Activated CD4-positive, alpha-beta memory T cell treated with anti-CD3 and anti-CD28 coated beads, Interleukin-2, amount 10 ng/mL, durations not matched to agents 7 days and 5 days (primary cell): ENCODE data around the gene PLCL2. TPM values are rescaled to one million over a fixed set of nuclear protein-coding genes. Genes with fewer than 3 reads are reported as not detected.

Source experiments
- CTCF ChIA-PET: fragments of 350-600 bp; sonication (Branson Sonifier 250); formaldehyde crosslinking; loops from one replicate; lab custom pipeline; 2021; ENCODE audit warnings: antibody characterized with exemption, inconsistent platforms; lab: Charles Lee
- POLR2A ChIA-PET: fragments of 350-600 bp; sonication (Branson Sonifier 250); formaldehyde crosslinking; loops from one replicate; lab custom pipeline; 2021; ENCODE audit warnings: antibody characterized with exemption; lab: Charles Lee
- DNase-seq: peaks from one replicate; pipeline ENCODE4 v3.0.0-alpha.2; 2020
- H3K27ac Mint-ChIP-seq: one replicate; pipeline ENCODE4 v1.8.0; 2021; ENCODE audit warnings: mild to moderate bottlenecking, mixed read lengths
- H3K27me3 Mint-ChIP-seq: one replicate; pipeline ENCODE4 v1.8.0; 2021; ENCODE audit warnings: mixed read lengths
- H3K36me3 Mint-ChIP-seq: one replicate; pipeline ENCODE4 v1.8.0; 2021; ENCODE audit warnings: low read depth, mixed read lengths
- H3K4me1 Mint-ChIP-seq: one replicate; pipeline ENCODE4 v1.8.0; 2021; ENCODE audit warnings: mixed read lengths
- H3K4me3 Mint-ChIP-seq: one replicate; pipeline ENCODE4 v1.8.0; 2021; ENCODE audit warnings: mild to moderate bottlenecking, mixed read lengths
- H3K9me3 Mint-ChIP-seq: one replicate; pipeline ENCODE4 v1.8.0; 2021; ENCODE audit warnings: mixed read lengths
- total RNA-seq, 2 experiments: library from RNA; stranded (reverse); gene quantifications; one replicate each; pipeline ENCODE4 v1.2.3, GENCODE V29; 2021

Gene PLCL2
- total RNA-seq, 2 experiments from 2014 or later = 38.9 to 39.8 TPM

GRCh38 chr3:17075358-17075757 is 190.6 kb downstream of the PLCL2 start:
- Mint-ChIP-seq H3K27me3 (no peaks in the 10 kb centered on the region), H3K9me3 (peaks cover 3% of the 10 kb centered on the region), H3K36me3 (peaks cover 68% of the 10 kb centered on the region), H3K4me3 (no peak overlapping the region), H3K27ac (no peak overlapping the region), H3K4me1 (peaks cover 52% of the 10 kb centered on the region)
- ChIA-PET CTCF (interaction anchor here (0.9 kb wide), 1 partner anchor 50 kb away, joined by 3 read pairs; no protein-coding TSS in a partner anchor), POLR2A (no interaction called here)
- DNase-seq = no peak

- Mint-ChIP-seq H3K27ac (no peak overlapping the region), H3K4me1 (peaks cover 50% of the 10 kb centered on the region), H3K4me3 (no peak overlapping the region), H3K36me3 (peaks cover 67% of the 10 kb centered on the region), H3K27me3 (no peaks in the 10 kb centered on the region), H3K9me3 (peaks cover 3% of the 10 kb centered on the region)
- ChIA-PET POLR2A (no interaction called here), CTCF (no interaction called here)
- no peak for DNase-seq
These were observed 191.2 kb downstream of the PLCL2 start for GRCh38 chr3:17075907-17076306.

- ChIA-PET CTCF (no interaction called here), POLR2A (no interaction called here)
- H3K4me1 Mint-ChIP-seq = peaks cover 50% of the 10 kb centered on the region
- no peak overlapping the region for H3K27ac Mint-ChIP-seq
- peaks cover 3% of the 10 kb centered on the region for H3K9me3 Mint-ChIP-seq
- peaks cover 72% of the 10 kb centered on the region for H3K36me3 Mint-ChIP-seq
- H3K4me3 Mint-ChIP-seq = no peak overlapping the region
- no peaks in the 10 kb centered on the region for H3K27me3 Mint-ChIP-seq
- no peak for DNase-seq
These were observed 192.3 kb downstream of the PLCL2 start for GRCh38 chr3:17076940-17077605.

- Mint-ChIP-seq H3K4me1 (peaks cover 50% of the 10 kb centered on the region), H3K4me3 (no peak overlapping the region), H3K27me3 (no peaks in the 10 kb centered on the region), H3K9me3 (peaks cover 3% of the 10 kb centered on the region), H3K27ac (no peak overlapping the region), H3K36me3 (peaks cover 76% of the 10 kb centered on the region)
- ChIA-PET POLR2A (no interaction called here), CTCF (no interaction called here)
- no peak for DNase-seq
These were observed 192.9 kb downstream of the PLCL2 start for GRCh38 chr3:17077606-17078005.

- POLR2A ChIA-PET = no interaction called here
- H3K9me3 Mint-ChIP-seq = peaks cover 10% of the 10 kb centered on the region
- DNase-seq = no peak
- no peaks in the 10 kb centered on the region for H3K27me3 Mint-ChIP-seq
- no peak overlapping the region for H3K4me3 Mint-ChIP-seq
- H3K27ac Mint-ChIP-seq = no peak overlapping the region
- H3K36me3 Mint-ChIP-seq = peaks cover 77% of the 10 kb centered on the region
- CTCF ChIA-PET = no interaction called here
- peaks cover 48% of the 10 kb centered on the region for H3K4me1 Mint-ChIP-seq
These were observed 194.2 kb downstream of the PLCL2 start for GRCh38 chr3:17078926-17079465.

GRCh38 chr3:17079933-17080332 is 195.2 kb downstream of the PLCL2 start:
- ChIA-PET CTCF (no interaction called here), POLR2A (interaction anchor here (1.1 kb wide), 1 partner anchor 71 kb away, joined by 3 read pairs; no protein-coding TSS in a partner anchor)
- Mint-ChIP-seq H3K36me3 (peaks cover 78% of the 10 kb centered on the region), H3K4me3 (no peak overlapping the region), H3K9me3 (peaks cover 14% of the 10 kb centered on the region), H3K4me1 (peaks cover 39% of the 10 kb centered on the region), H3K27me3 (no peaks in the 10 kb centered on the region), H3K27ac (peak overlapping the region; percentile 65)
- no peak for DNase-seq

GRCh38 chr3:17081520-17081919 is 196.8 kb downstream of the PLCL2 start:
- Mint-ChIP-seq H3K4me1 (peaks cover 37% of the 10 kb centered on the region), H3K4me3 (no peak overlapping the region), H3K27ac (no peak overlapping the region), H3K27me3 (no peaks in the 10 kb centered on the region), H3K36me3 (peaks cover 78% of the 10 kb centered on the region), H3K9me3 (peaks cover 18% of the 10 kb centered on the region)
- CTCF ChIA-PET = no interaction called here
- POLR2A ChIA-PET = interaction anchor here (1.3 kb wide), 1 partner anchor 197 kb away, joined by 3 read pairs; no protein-coding TSS in a partner anchor
- no peak for DNase-seq

- peak; percentile 61 for DNase-seq
- H3K36me3 Mint-ChIP-seq = peaks cover 70% of the 10 kb centered on the region
- peaks cover 15% of the 10 kb centered on the region for H3K9me3 Mint-ChIP-seq
- no peaks in the 10 kb centered on the region for H3K27me3 Mint-ChIP-seq
- H3K4me1 Mint-ChIP-seq = peaks cover 44% of the 10 kb centered on the region
- H3K27ac Mint-ChIP-seq = no peak overlapping the region
- H3K4me3 Mint-ChIP-seq = no peak overlapping the region
- POLR2A ChIA-PET = interaction anchor here (0.8 to 1.4 kb wide), 3 partner anchors 64 to 246 kb away, joined by 3 to 6 read pairs (median 4); no protein-coding TSS in a partner anchor
- CTCF ChIA-PET = no interaction called here
These were observed 202.8 kb downstream of the PLCL2 start for GRCh38 chr3:17087509-17087908.

- Mint-ChIP-seq H3K27ac (peak overlapping the region; percentile 26), H3K4me1 (peaks cover 44% of the 10 kb centered on the region), H3K36me3 (peaks cover 72% of the 10 kb centered on the region), H3K27me3 (no peaks in the 10 kb centered on the region), H3K4me3 (no peak overlapping the region), H3K9me3 (peaks cover 13% of the 10 kb centered on the region)
- no peak for DNase-seq
- ChIA-PET CTCF (no interaction called here), POLR2A (interaction anchor here (0.8 to 1.4 kb wide), 3 partner anchors 64 to 246 kb away, joined by 3 to 6 read pairs (median 4); no protein-coding TSS in a partner anchor)
These were observed 203.3 kb downstream of the PLCL2 start for GRCh38 chr3:17088017-17088416.

GRCh38 chr3:17088602-17089313 is 204.0 kb downstream of the PLCL2 start:
- H3K4me1 Mint-ChIP-seq = peaks cover 41% of the 10 kb centered on the region
- H3K27ac Mint-ChIP-seq = peak overlapping the region; percentile 61
- H3K27me3 Mint-ChIP-seq = no peaks in the 10 kb centered on the region
- ChIA-PET CTCF (no interaction called here), POLR2A (interaction anchor here (1.4 kb wide), 2 partner anchors 63 to 199 kb away, joined by 3 to 6 read pairs; no protein-coding TSS in a partner anchor)
- DNase-seq = peak; percentile 67
- H3K36me3 Mint-ChIP-seq = peaks cover 64% of the 10 kb centered on the region
- peaks cover 8% of the 10 kb centered on the region for H3K9me3 Mint-ChIP-seq
- H3K4me3 Mint-ChIP-seq = peak overlapping the region; percentile 6

- POLR2A ChIA-PET = interaction anchor here (1.0 to 1.4 kb wide), 2 partner anchors 62 to 63 kb away, joined by 3 to 4 read pairs; no protein-coding TSS in a partner anchor
- peaks cover 8% of the 10 kb centered on the region for H3K9me3 Mint-ChIP-seq
- peaks cover 59% of the 10 kb centered on the region for H3K36me3 Mint-ChIP-seq
- H3K4me3 Mint-ChIP-seq = no peak overlapping the region
- CTCF ChIA-PET = no interaction called here
- no peak overlapping the region for H3K27ac Mint-ChIP-seq
- H3K4me1 Mint-ChIP-seq = peaks cover 41% of the 10 kb centered on the region
- DNase-seq = no peak
- H3K27me3 Mint-ChIP-seq = no peaks in the 10 kb centered on the region
These were observed 204.6 kb downstream of the PLCL2 start for GRCh38 chr3:17089314-17089700.

- POLR2A ChIA-PET = interaction anchor here (1.0 to 1.4 kb wide), 2 partner anchors 61 to 62 kb away, joined by 3 to 4 read pairs; no protein-coding TSS in a partner anchor
These were observed 205.7 kb downstream of the PLCL2 start for GRCh38 chr3:17090280-17090983.

More at GRCh38 chr3:17090280-17090983, 205.7 kb downstream of the PLCL2 start:
- Mint-ChIP-seq H3K9me3 (peaks cover 4% of the 10 kb centered on the region), H3K36me3 (peaks cover 52% of the 10 kb centered on the region), H3K27ac (no peak overlapping the region), H3K4me3 (no peak overlapping the region), H3K27me3 (no peaks in the 10 kb centered on the region), H3K4me1 (peaks cover 41% of the 10 kb centered on the region)
- DNase-seq = no peak
- CTCF ChIA-PET = no interaction called here
